NK-92 treated with Interleukin-12 subunit alpha and Interleukin-12 subunit beta, amount 100 ng/mL, for 24 hours (cell line): ENCODE results near the gene OLFML1.

Experiments
- DNase-seq: peaks from one replicate; lab custom pipeline; 2025; lab: John Stamatoyannopoulos, UW

OLFML1 gene

GRCh38 chr11:7480113-7480512 is 5.2 kb upstream of the OLFML1 start:
- DNase-seq: no peak

GRCh38 chr11:7484131-7484530 is 1.2 kb upstream of the OLFML1 start:
- no peak for DNase-seq

- no peak for DNase-seq
Measured at GRCh38 chr11:7484645-7485044, 661 bp upstream of the OLFML1 start.

GRCh38 chr11:7486098-7486780 is 933 bp downstream of the OLFML1 start:
- DNase-seq: no peak

GRCh38 chr11:7486781-7487140 is 1.5 kb downstream of the OLFML1 start:
- DNase-seq: no peak

- DNase-seq: no peak
Measured at GRCh38 chr11:7487360-7487759, 2.1 kb downstream of the OLFML1 start.

DNA sequence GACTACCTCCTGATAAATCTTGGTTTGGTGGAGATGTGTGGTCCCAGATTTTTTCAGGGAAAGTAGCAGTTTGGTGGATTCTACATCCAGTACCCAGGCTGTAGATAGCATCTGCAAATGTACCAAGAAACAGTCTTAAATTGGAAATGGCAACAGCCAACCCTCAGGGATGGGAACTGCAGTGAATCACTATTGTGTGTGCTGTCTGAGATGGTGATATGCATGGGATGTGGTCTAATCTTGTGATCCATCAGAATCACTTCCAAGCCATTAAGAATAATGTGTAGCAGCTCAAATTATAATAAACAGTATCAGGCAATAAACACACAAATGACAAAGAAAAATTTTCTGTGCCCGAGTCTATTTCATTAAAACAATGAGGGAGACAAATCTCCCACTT is 3.4 kb downstream of the OLFML1 start:
- DNase-seq: no peak

DNA sequence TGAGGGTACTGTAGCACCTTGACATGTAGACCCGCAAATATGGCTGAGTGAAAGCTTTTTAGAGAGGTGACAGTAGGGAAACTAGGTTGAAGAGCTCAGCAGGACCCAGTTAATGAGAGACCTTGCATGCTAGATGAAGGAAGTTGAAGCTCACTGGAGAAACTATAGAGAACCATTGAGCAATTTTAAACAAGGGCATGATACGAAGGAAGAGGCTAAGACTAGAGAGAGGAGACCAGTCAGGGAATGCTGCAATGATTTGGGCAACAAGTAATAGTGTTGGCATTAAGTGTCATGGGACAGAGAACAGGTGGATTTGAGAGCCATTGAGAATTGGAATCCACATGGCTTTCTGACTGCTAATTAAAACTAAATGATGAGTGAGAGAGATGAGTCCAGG is 4.1 kb downstream of the OLFML1 start:
- DNase-seq: no peak

DNA sequence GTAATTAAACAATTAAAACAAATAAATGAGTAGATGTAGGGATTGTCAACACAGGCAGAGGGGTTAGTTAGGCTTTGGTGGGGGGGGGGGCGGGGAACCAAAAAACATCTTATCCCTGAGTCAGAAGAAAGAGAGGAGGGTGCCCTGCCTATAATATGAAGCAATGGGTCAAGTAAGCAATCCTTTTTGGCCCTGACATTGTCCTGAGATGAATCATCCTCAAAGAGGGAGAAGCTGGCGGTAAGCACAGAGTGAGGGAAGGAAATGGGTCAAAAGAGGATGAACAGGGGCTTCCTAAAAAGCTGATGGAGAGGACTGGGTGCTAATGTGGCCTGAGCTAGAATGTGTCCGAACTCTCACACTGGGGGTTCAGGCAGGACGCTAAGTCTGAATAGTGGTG is 4.7 kb downstream of the OLFML1 start:
- DNase-seq: no peak

- no peak for DNase-seq
Measured at GRCh38 chr11:7490535-7490934, 5.2 kb downstream of the OLFML1 start.

DNA sequence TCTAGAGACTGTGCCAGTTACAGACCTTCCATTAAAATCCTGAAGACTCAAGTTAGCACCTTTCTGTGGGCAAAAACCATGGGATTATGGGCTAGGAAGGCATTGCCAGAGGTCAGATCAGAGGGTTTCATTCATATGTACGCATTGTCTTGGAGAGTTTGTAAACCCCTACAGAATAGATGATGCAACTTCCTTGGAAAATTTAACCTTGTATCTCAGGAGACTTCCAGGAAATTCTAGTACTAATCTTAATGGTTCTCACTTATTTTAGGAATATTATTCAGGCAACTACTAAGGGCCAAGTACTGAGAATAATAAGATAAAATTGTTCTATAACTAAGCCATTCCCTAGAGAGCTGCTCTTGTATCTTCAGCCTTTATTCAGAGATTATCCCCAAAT is 6.9 kb downstream of the OLFML1 start:
- no peak for DNase-seq

- no peak for DNase-seq
Measured at GRCh38 chr11:7493670-7494069, 8.4 kb downstream of the OLFML1 start.

DNA sequence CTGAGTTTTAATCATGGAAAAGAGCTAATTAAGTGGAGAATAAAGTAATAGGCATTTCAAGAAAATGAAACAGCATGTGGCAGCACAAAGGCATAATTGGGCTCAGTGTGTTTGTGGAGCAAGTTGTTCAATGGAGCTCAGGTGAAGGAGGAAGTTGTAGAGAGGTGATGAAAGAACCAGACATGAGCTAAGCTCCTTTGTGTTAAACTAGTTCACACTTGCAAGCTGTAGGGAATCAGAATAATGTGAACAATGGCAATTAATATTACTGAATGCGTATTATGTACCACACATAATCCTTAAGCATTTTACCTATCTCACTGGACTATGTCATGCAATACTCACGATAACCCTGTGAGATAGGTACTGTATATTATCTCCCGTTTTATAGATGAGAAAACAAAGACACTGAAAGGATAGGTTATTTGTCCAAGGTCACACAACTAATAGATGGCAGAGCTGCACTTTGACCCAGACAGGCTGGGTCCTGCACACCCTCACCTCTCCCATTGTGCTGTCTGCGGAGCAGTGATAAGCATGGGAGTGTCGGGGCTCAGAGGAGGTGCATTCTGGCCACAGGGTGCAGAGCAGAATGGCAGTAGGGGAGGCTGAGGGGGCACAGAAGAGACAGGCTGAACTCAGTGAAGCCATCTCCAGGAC is 8.9 kb downstream of the OLFML1 start:
- no peak for DNase-seq

DNA sequence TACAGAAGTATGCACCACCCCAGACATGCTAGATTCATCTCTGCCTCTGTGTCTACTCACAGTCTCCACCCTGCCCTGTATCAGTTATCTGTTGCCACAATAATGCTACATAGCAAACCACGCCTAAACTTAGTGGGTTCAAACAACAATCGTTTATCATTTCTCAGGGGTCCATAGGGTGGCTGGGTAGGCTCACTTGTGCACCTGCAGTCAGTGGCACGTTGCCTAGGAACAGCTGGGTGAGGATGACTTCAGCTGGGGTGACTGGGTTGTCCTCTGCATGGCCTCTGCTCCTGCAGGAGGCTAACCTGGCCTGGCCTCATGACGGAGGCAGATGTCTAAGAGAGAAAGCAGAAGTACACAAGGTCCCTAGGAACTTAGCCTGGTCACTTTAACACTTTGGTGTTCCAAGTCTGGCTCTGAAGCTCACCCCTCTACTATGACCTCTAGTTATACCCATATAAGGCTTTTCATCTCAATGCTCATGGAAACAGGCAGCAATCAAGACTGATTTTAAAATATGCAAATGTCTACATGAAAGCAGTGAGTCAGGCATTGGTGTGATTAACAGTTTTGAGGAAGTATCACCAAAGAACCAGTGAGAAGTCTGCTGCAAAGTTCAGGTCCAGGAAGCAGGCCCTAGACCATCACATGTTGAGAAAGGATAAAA is 10.7 kb downstream of the OLFML1 start:
- DNase-seq: no peak

DNA sequence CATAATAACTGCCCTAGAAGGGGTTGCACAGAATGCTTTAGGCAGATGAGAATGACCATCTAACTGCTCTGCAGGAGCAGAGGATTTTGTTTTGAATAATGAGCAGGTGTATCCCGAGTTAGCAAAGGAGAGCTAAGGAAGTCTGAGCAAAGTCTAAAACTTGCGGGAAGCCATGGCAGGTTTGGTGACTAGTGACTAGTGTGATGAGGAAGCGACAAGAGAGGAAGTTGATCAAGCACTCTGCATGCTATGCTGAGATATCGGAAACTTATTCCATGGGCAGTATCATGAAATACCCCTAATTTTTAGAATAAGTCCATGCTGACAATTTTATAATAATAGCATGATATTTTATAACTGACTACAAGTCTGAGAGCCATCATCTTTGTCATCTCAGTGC is 12.9 kb downstream of the OLFML1 start:
- no peak for DNase-seq

DNA sequence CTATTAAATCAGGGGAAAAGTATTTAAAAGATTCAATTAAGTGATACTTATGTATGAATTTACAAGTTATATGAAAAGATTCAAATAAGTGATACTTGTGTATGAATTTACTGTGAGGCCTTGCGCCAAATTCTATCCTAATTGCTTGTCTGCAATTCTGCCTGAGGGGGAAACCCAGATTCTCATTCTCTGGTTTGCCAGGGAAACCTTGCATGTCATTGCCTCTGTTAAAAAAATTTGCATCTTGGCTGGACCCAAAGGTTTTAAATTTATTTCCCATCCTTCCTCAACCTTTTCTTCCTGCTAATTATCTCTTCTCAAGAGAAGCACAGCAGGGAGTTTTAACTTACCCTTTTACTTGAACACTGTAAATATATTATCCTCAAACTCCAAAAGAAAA is 13.8 kb downstream of the OLFML1 start:
- DNase-seq: no peak

DNA sequence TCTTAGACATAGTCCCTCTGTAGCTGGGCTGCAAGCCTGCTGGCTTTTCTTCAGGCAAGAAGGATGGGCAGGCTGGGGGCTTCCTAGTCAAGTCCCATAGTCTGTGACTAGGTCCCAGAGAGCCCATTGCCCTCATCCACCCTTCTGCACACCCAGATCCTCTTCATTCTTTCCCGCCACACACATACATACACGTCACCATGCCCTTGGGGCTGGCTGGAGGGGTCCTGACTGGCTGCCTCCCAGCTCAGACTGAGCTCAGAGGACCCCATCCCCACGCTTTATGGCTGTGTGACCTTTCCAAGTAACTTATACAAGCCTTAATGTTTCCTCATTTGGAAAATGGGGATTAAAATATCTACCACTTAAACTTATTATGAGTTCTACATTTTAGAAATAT is 14.9 kb downstream of the OLFML1 start:
- DNase-seq: no peak

DNA sequence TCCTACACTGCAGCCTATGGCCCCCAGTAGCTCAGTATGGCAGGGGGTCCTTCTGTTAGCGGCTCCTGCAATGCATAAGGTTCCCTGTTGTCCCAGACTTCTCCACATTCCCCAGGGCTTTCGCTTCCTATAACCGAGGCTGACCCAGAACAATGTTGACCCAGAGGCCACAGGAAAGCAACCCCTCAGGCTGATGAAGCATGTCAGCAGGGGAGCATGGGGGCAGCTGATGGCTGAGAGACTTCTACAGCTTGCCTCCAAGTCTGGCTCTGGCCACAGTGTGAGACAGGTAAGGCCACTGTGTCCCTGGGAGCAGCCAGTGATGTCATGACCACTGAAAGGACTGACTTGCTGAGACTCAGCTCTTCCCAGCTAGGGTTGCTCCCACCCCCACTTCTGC is 15.9 kb downstream of the OLFML1 start:
- no peak for DNase-seq

- DNase-seq: no peak
Measured at GRCh38 chr11:7501894-7502293, 16.6 kb downstream of the OLFML1 start.

- DNase-seq: no peak
Measured at GRCh38 chr11:7506243-7506642, 20.9 kb downstream of the OLFML1 start.

DNA sequence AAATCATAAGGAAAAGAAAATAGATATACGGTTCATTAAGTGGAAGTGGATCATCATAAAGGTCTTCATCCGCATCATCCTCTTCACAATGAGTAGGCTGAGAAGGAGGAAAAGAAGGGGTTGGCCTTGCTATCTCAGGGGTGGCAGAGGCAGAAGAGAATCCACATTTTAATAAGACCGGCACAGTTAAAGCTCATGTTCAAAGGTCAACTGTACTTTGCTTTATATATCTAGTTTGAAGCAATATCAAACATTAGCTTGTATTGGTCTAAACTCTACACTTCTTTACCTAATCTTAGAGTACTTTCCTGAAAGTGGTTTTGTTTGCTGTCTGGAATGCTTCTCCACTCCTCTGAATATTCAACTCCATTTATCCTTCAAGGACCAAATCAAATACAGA is 22.8 kb downstream of the OLFML1 start:
- DNase-seq: no peak

DNA sequence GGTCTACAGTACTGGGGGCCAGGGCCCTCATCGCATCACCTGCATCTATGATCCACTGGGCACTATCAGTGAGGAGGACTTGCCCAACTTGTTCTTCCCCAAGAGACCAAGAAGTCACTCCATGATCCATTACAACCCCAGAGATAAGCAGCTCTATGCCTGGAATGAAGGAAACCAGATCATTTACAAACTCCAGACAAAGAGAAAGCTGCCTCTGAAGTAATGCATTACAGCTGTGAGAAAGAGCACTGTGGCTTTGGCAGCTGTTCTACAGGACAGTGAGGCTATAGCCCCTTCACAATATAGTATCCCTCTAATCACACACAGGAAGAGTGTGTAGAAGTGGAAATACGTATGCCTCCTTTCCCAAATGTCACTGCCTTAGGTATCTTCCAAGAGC is 24.7 kb downstream of the OLFML1 start:
- no peak for DNase-seq

GRCh38 chr11:7511401-7511800 is 26.1 kb downstream of the OLFML1 start:
- DNase-seq: no peak
